ENCODE data around the gene APOC3.
"Not testable (repeated sequence)": the region's sequence is repeated elsewhere in the genome, so short reads cannot be mapped to it uniquely, and the experiment has no call there.

Gene APOC3

GRCh38 chr11:116829525-116830183 is at the start of gene APOC3:
Gene APOC3, plus strand, starts transcription at chr11:116829907. Its CDS starts 676 bp downstream, at chr11:116830583.
- no peak for DNase-seq

- no peak for DNase-seq
Measured at GRCh38 chr11:116782728-116783127, 47.0 kb upstream of the APOC3 start.

GRCh38 chr11:116786326-116786725 is 43.4 kb upstream of the APOC3 start:
- DNase-seq, result no peak

- no peak for DNase-seq
Measured at GRCh38 chr11:116786966-116787365, 42.7 kb upstream of the APOC3 start.

GRCh38 chr11:116787436-116787785 is 42.3 kb upstream of the APOC3 start:
- DNase-seq, result no peak

- peak; percentile 93 for DNase-seq
Measured at GRCh38 chr11:116787786-116788486, 41.8 kb upstream of the APOC3 start, which contains the start of gene ZPR1. Gene ZPR1, minus strand, starts transcription at chr11:116788023. Its CDS starts 33 bp downstream, at chr11:116787990.

- no peak for DNase-seq
Measured at GRCh38 chr11:116788534-116788933, 41.2 kb upstream of the APOC3 start.

- DNase-seq, result no peak
Measured at GRCh38 chr11:116788975-116789374, 40.7 kb upstream of the APOC3 start.

- no peak for DNase-seq
Measured at GRCh38 chr11:116790167-116791001, 39.3 kb upstream of the APOC3 start.

- DNase-seq, result peak; percentile 92
Measured at GRCh38 chr11:116791002-116791812, 38.5 kb upstream of the APOC3 start.

GRCh38 chr11:116791813-116792143 is 37.9 kb upstream of the APOC3 start, which contains the start of gene APOA5:
Gene APOA5, minus strand, starts transcription at chr11:116791879. Its CDS starts 19 bp downstream, at chr11:116791860.
- no peak for DNase-seq

GRCh38 chr11:116792144-116792868 is 37.4 kb upstream of the APOC3 start:
- DNase-seq, result no peak

- no peak for DNase-seq
Measured at GRCh38 chr11:116792869-116793771, 36.6 kb upstream of the APOC3 start.

GRCh38 chr11:116793772-116794097 is 36.0 kb upstream of the APOC3 start:
- DNase-seq, result no peak

- DNase-seq, result no peak
Measured at GRCh38 chr11:116794851-116795250, 34.9 kb upstream of the APOC3 start.

GRCh38 chr11:116796548-116796947 is 33.2 kb upstream of the APOC3 start:
- DNase-seq, result no peak

- DNase-seq, result no peak
Measured at GRCh38 chr11:116797816-116798215, 31.9 kb upstream of the APOC3 start.

- no peak for DNase-seq
Measured at GRCh38 chr11:116798368-116798767, 31.3 kb upstream of the APOC3 start.

GRCh38 chr11:116800610-116801009 is 29.1 kb upstream of the APOC3 start:
- no peak for DNase-seq

GRCh38 chr11:116801662-116802061 is 28.0 kb upstream of the APOC3 start:
- DNase-seq, result not testable (repeated sequence)

GRCh38 chr11:116804001-116804400 is 25.7 kb upstream of the APOC3 start:
- DNase-seq, result no peak
